Parathyroid adenoma (tissue), 2 donors: ENCODE measurements around the gene TBC1D8.

Experiments used
- H2AFZ ChIP-seq: fragments of 300-600 bp; sonication (generic); one replicate; pipeline ENCODE4 v1.7.0; 2017; ENCODE audit warnings: antibody characterized with exemption, mild to moderate bottlenecking
- H3K27ac ChIP-seq: fragments of 300-600 bp; sonication (generic); one replicate; pipeline ENCODE4 v1.7.0; 2017
- H3K27me3 ChIP-seq: fragments of 300-600 bp; sonication (generic); one replicate; pipeline ENCODE4 v1.7.0; 2017; ENCODE audit warnings: low read length; ENCODE audit not compliant: control insufficient read depth, insufficient read depth
- H3K36me3 ChIP-seq: fragments of 300-600 bp; sonication (generic); one replicate; pipeline ENCODE4 v1.7.0; 2017; ENCODE audit warnings: low read length; ENCODE audit not compliant: control insufficient read depth, insufficient read depth
- H3K4me1 ChIP-seq: fragments of 300-600 bp; sonication (generic); one replicate; pipeline ENCODE4 v1.7.0; 2017; ENCODE audit warnings: control low read depth
- H3K4me2 ChIP-seq: fragments of 300-600 bp; sonication (generic); one replicate; pipeline ENCODE4 v1.7.0; 2017; ENCODE audit warnings: low read length
- H3K4me3 ChIP-seq: fragments of 300-600 bp; sonication (generic); one replicate; pipeline ENCODE4 v1.7.0; 2017; ENCODE audit warnings: low read depth, low read length
- H3K79me2 ChIP-seq: fragments of 300-600 bp; sonication (generic); one replicate; pipeline ENCODE4 v1.7.0; 2017; ENCODE audit warnings: control low read depth
- H3K9ac ChIP-seq: fragments of 300-600 bp; sonication (generic); one replicate; pipeline ENCODE4 v1.7.0; 2017; ENCODE audit warnings: mild to moderate bottlenecking
- H3K9me3 ChIP-seq: fragments of 300-600 bp; sonication (generic); one replicate; pipeline ENCODE4 v1.7.0; 2017; ENCODE audit warnings: low read length; ENCODE audit not compliant: control insufficient read depth
- CTCF ChIP-seq: fragments of 300-600 bp; sonication (generic); IDR thresholded peaks from one replicate; pipeline ENCODE4 v1.7.0; 2017; ENCODE audit warnings: antibody characterized with exemption, mild to moderate bottlenecking
- donor health status: primary hyperparathyroidism.

Gene TBC1D8

GRCh38 chr2:101112772-101113157, 38.4 kb downstream of the TBC1D8 start:
- Histone ChIP-seq H3K4me3 (no peak overlapping the region), H3K4me1 (peaks cover 22% of the 10 kb centered on the region), H3K27ac (peak overlapping the region; percentile 29)

GRCh38 chr2:101111917-101112771, 39.0 kb downstream of the TBC1D8 start:
- no peak overlapping the region for H3K4me2 ChIP-seq
- H3K9me3 ChIP-seq, result no peaks in the 10 kb centered on the region
- peaks cover 15% of the 10 kb centered on the region for H3K79me2 ChIP-seq
- H3K27ac ChIP-seq, result no peak overlapping the region
- no peak overlapping the region for H2AFZ ChIP-seq
- TF ChIP-seq CTCF, result no peak
- H3K9ac ChIP-seq, result no peak overlapping the region
- H3K36me3 ChIP-seq, result no peaks in the 10 kb centered on the region
- no peaks in the 10 kb centered on the region for H3K27me3 ChIP-seq
- H3K4me1 ChIP-seq, result peaks cover 22% of the 10 kb centered on the region
- no peak overlapping the region for H3K4me3 ChIP-seq

More at GRCh38 chr2:101112772-101113157, 38.4 kb downstream of the TBC1D8 start:
- Histone ChIP-seq H2AFZ (no peak overlapping the region), H3K9me3 (no peaks in the 10 kb centered on the region), H3K4me2 (no peak overlapping the region), H3K79me2 (peaks cover 15% of the 10 kb centered on the region), H3K9ac (no peak overlapping the region), H3K27me3 (no peaks in the 10 kb centered on the region), H3K36me3 (no peaks in the 10 kb centered on the region)
- no peak for TF ChIP-seq CTCF

- no peak overlapping the region for H2AFZ ChIP-seq
- H3K36me3 ChIP-seq, result no peaks in the 10 kb centered on the region
- no peak overlapping the region for H3K9ac ChIP-seq
- H3K27ac ChIP-seq, result no peak overlapping the region
- H3K27me3 ChIP-seq, result no peaks in the 10 kb centered on the region
- peaks cover 16% of the 10 kb centered on the region for H3K79me2 ChIP-seq
- no peak for TF ChIP-seq CTCF
- H3K9me3 ChIP-seq, result no peaks in the 10 kb centered on the region
- no peak overlapping the region for H3K4me2 ChIP-seq
- H3K4me3 ChIP-seq, result no peak overlapping the region
- peaks cover 24% of the 10 kb centered on the region for H3K4me1 ChIP-seq
Measured at GRCh38 chr2:101111262-101111838, 39.8 kb downstream of the TBC1D8 start.

- H3K79me2 ChIP-seq, result peaks cover 14% of the 10 kb centered on the region
- H3K4me2 ChIP-seq, result no peak overlapping the region
- no peak overlapping the region for H3K4me3 ChIP-seq
- no peak overlapping the region for H3K9ac ChIP-seq
- no peaks in the 10 kb centered on the region for H3K36me3 ChIP-seq
- H3K27ac ChIP-seq, result no peak overlapping the region
- H3K4me1 ChIP-seq, result peaks cover 24% of the 10 kb centered on the region
- H3K9me3 ChIP-seq, result no peaks in the 10 kb centered on the region
- no peaks in the 10 kb centered on the region for H3K27me3 ChIP-seq
- H2AFZ ChIP-seq, result no peak overlapping the region
- TF ChIP-seq CTCF, result no peak
Measured at GRCh38 chr2:101109451-101110118, 41.6 kb downstream of the TBC1D8 start.
